Left ventricle myocardium superior (tissue), 1 donor: ENCODE results near the gene ZNF577. TPM values are rescaled to one million over a fixed set of nuclear protein-coding genes. Genes with fewer than 3 reads are reported as not detected.

ENCODE experiments used
- ATAC-seq: fragments of 200-7000 bp; cut with Tn5 transposase; one replicate; pipeline ENCODE4 v1.9.1; 2020; ENCODE audit warnings: mild to moderate bottlenecking, moderate library complexity
- DNase-seq: peaks from one replicate; pipeline ENCODE4 v3.0.0-alpha.2; 2020
- intact Hi-C: fragments of 100-400 bp; cut with micrococcal nuclease; formaldehyde crosslinking; loops from one replicate; pipeline ENCODE4 v1.11.0; 2022
- total RNA-seq: library from RNA; stranded (reverse); fragmentation: NEBNext Ultra II Directional; extraction: Animal tissue kit (Norgen Biotek cat#: 25700); gene quantifications from one replicate; pipeline ENCODE4 v1.2.1, GENCODE V29; 2021
- donor health status: DM: no; HTN: yes; CAD: no; lungs with severe emphysema.

The ZNF577 gene
- total RNA-seq, 1 donor from 2014 or later = 7.5 TPM

GRCh38 chr19:51884713-51885112 lies 3.0 kb downstream of the ZNF577 start:
- no peak for ATAC-seq
- intact Hi-C loops = no loop called here
- no peak for DNase-seq

- ATAC-seq (no peak), DNase-seq (no peak)
- intact Hi-C loops = no loop called here
Observed at GRCh38 chr19:51882518-51882917, 5.2 kb downstream of the ZNF577 start.

GRCh38 chr19:51873097-51873496 lies 14.7 kb downstream of the ZNF577 start:
- ATAC-seq (no peak), DNase-seq (no peak)
- intact Hi-C loops = no loop called here

- intact Hi-C loops = no loop called here
- ATAC-seq (no peak), DNase-seq (no peak)
Observed at GRCh38 chr19:51861870-51862622, 25.7 kb downstream of the ZNF577 start.

- DNase-seq (no peak), ATAC-seq (no peak)
- intact Hi-C loops = no loop called here
Observed at GRCh38 chr19:51837145-51837544, 50.6 kb downstream of the ZNF577 start.

GRCh38 chr19:51830274-51830673 lies 57.5 kb downstream of the ZNF577 start:
- ATAC-seq (peak; percentile 49), DNase-seq (no peak)
- intact Hi-C loops = no loop called here

- DNase-seq (no peak), ATAC-seq (peak; percentile 53)
- intact Hi-C loops = no loop called here
Observed at GRCh38 chr19:51824281-51825005, 63.3 kb downstream of the ZNF577 start.

GRCh38 chr19:51822946-51823345 lies 64.8 kb downstream of the ZNF577 start:
- DNase-seq (no peak), ATAC-seq (no peak)
- intact Hi-C loops = no loop called here

GRCh38 chr19:51822325-51822724 lies 65.4 kb downstream of the ZNF577 start:
- DNase-seq (no peak), ATAC-seq (no peak)
- intact Hi-C loops = no loop called here

GRCh38 chr19:51821921-51822320 lies 65.8 kb downstream of the ZNF577 start:
- DNase-seq (no peak), ATAC-seq (no peak)
- intact Hi-C loops = no loop called here

GRCh38 chr19:51821456-51821855 lies 66.3 kb downstream of the ZNF577 start:
- DNase-seq (no peak), ATAC-seq (no peak)
- intact Hi-C loops = no loop called here

Other genes with a start within 250 kb of the ZNF577 start
- gene SIGLEC14, start 241.1 kb downstream of the ZNF577 start, total RNA-seq = 0.94 TPM
- 13.9 TPM for gene SPACA6, start 194.6 kb downstream of the ZNF577 start, total RNA-seq
- 3.2 TPM for gene HAS1, start 164.0 kb downstream of the ZNF577 start, total RNA-seq
- gene FPR1, start 136.1 kb downstream of the ZNF577 start, total RNA-seq = 4.3 TPM
- 1.0 TPM for gene FPR2, start 126.8 kb downstream of the ZNF577 start, total RNA-seq
- 5.0 TPM for gene FPR3, start 92.8 kb downstream of the ZNF577 start, total RNA-seq
- 8.1 TPM for gene ZNF649, start 17.1 kb upstream of the ZNF577 start, total RNA-seq
- 4.2 TPM for gene ZNF613, start 39.5 kb upstream of the ZNF577 start, total RNA-seq
- 9.1 TPM for gene ZNF350, start 98.9 kb upstream of the ZNF577 start, total RNA-seq
- gene ZNF615, start 120.3 kb upstream of the ZNF577 start, total RNA-seq = 12.2 TPM
- 5.1 TPM for gene ZNF614, start 140.4 kb upstream of the ZNF577 start, total RNA-seq
- 8.4 TPM for gene ZNF432, start 160.9 kb upstream of the ZNF577 start, total RNA-seq
- gene ZNF841, start 207.8 kb upstream of the ZNF577 start, total RNA-seq = 8.0 TPM